CD4-positive, alpha-beta T cell treated with Interferon gamma for 1 hour (primary cell): Measurements from ENCODE around the gene KCNE2.

Source experiments
- DNase-seq: peaks from one replicate; pipeline ENCODE4 v3.0.0-alpha.2; 2020

Gene KCNE2

GRCh38 chr21:34363733-34364132 lies at the start of gene KCNE2:
KCNE2 (plus strand) TSS chr21:34364006; CDS start chr21:34370479, 6,473 bp downstream.
- DNase-seq = no peak

GRCh38 chr21:34319585-34319984 lies 44.2 kb upstream of the KCNE2 start:
- no peak for DNase-seq

DNA sequence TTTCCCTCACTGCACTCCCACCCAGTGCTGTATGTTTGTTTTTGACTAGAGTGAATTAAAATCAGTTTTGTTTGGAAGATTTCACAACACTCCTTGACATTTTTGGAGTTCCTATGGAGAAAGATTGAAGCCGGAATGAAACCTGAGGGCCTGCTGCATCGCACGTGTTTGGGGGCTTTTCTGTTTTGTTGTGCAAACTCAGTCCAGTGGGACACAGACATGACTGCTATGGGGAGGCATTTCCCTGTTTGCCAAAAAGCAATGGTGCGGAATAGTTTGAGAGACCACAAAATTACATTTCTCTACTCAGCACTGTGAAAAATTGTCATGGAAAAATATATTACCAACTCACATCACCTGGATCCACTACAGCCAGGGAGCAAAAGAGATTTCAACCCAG lies 43.8 kb upstream of the KCNE2 start:
- no peak for DNase-seq

- no peak for DNase-seq
These were observed 33.8 kb upstream of the KCNE2 start for GRCh38 chr21:34330055-34330454.

DNA sequence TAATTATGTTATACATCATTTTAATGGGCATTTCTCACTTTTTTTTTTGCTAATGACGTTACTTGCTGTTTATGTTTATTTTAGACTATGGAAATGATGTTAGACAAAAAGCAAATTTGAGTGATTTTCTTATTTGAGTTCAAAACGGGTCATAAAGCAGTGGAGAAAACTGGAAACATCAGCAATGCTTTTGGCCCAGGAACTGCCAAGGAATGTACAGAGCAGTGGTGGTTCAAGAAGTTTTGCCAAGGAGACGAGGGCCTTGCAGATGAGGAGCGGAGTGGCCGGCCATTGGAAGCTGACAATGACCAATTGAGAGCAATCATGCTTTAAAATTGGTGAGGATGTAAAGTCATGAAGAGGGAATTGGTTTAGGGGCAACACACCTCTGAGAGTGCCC lies 32.1 kb upstream of the KCNE2 start:
- DNase-seq = no peak

DNA sequence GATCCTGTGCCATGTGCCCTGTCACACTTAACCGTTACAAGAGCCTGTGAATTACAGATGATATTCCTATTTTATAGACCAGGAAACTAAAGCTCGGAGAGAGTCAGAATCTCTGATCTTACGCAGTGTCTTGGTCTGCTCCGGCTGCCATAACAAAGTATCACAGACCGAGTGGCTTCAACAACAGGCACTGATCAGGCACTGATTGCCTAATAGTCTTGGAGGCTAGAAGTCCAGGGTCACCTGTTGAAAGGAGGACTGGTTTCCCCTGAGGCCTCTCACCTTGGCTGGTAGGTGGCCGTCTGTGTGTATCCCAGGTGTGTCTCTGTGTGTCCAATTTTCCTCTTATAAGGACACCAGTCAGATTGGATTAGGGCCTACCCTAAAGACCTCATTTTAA lies 31.5 kb upstream of the KCNE2 start:
- no peak for DNase-seq

DNA sequence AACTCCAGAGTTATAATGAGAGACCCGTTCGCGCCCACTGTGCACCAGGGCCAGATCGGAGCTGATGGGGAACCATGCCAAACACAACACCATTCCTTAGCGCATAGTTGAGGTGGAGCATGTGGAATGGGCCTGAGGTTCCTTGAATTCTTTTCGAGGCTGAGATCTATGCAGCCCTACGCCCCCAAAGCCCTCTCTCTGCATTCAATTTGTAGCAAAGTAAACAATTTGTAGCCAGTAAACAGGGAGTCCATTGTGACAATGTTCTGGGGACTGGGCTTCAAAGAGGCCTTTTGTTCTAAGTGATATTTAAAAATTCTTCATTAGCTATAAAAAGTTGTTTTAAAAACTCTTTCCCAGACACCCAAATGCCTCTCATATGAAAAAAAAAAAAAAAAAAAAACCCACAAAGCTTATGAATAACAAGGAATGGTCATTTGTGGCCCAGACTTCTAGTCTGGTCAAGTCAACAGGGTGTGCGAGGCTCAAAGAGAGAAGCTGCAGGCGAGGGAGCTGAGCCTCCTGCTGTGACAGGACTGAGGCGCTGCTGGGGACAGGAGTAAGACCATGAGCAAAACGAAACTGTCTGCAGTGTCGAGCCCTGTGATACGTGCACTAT lies 30.6 kb upstream of the KCNE2 start:
- no peak for DNase-seq

DNA sequence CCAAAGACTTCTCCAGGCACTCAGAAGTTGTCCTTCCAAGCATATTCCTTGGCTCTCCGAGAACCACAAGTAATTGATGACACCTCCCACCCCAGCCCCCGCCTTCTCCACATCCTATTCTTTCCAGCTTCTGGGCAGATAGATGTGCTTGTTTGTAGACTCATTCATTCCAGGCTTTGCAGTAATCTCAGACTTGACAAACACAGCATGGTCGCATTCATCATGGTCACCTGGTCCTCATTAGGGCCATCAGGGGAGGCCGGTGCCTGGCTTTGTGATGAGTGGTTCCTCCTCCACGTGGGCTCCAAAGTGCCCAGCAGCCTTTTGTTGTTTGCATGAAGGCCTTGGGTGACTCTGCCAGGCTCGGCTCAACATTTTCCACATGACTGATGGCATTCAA lies 28.5 kb upstream of the KCNE2 start:
- no peak for DNase-seq

DNA sequence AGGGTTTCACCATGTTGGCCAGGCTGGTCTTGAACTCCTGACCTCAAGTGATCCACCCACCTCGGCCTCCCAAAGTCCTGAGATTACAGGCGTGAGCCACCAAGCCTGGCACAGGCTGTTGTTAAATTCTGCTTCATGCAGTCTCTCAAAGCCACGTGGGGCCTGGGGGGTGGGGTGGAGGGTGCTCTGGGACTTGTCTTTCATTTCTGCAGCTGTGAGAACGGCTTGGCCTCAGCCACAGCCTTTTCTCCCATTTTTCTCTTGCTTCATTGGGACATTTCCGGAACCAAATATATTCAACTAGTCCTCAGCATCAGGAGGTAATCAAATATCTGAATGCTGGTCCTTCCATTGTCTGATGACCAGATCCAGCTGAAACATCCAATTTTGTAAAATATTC lies 27.6 kb upstream of the KCNE2 start:
- no peak for DNase-seq

GRCh38 chr21:34336756-34337391 lies 26.9 kb upstream of the KCNE2 start:
- DNase-seq = no peak

- no peak for DNase-seq
These were observed 26.1 kb upstream of the KCNE2 start for GRCh38 chr21:34337741-34338140.

GRCh38 chr21:34338226-34338625 lies 25.6 kb upstream of the KCNE2 start:
- DNase-seq = no peak

- no peak for DNase-seq
These were observed 23.7 kb upstream of the KCNE2 start for GRCh38 chr21:34340061-34340460.

DNA sequence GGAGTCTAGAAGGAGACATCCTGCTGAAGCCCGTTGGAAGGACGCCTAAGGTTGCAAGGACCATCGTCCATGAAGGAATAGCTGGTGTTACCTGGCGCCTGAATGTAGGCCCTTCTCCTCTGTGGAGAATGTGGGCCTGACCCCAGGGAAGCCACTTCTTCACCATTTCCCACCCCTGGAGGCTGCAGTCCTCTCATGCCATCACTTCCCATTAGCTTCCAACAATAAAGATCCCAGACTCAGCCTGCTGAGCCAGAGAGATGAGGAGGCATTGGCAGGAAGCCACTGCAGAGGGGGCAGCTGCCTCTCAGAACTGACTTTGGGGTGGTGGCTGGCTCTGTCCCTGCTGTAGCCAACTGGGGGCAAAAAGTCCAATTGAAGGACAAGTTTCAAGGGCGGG lies 21.3 kb upstream of the KCNE2 start:
- DNase-seq = no peak

DNA sequence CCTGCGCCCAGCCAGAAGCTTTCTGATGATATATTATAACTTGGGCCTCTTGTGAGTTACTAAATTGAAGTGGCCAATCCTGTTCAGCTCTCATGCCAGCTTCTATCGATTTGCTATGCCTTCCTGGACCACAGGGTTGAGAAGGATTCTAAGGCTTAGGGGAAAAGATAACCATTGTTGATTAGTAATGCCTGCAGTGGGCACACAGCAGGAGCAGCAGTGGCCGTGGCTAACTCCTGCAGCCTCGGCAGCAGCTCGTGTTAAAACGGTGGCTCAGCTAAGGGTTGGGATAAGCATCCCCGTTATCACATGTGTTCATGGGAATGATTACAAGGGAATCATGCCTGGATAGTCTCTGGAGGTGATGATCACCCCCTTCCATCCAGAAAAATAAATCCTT lies 20.5 kb upstream of the KCNE2 start:
- DNase-seq = no peak

GRCh38 chr21:34343838-34344381 lies 19.9 kb upstream of the KCNE2 start:
- no peak for DNase-seq

DNA sequence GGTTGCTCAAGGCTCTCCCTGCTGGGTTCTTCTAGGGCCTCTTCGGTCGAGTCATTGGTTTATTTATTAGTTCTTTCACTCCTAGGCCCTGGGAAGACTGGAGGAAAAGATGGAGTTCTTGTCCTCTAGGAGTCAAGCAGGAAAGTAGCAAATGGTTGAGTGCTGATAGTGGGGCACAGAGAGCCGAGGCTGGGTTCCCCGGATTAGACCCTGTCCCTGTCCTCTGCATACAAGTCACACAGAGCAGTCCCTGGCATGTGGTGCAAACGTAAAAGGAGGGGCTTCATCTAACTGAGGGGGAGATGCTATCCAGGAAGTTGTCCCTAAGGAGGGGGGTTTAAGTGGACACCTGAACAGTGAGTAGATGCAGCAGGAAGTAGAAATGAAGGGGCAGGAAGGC lies 19.2 kb upstream of the KCNE2 start:
- no peak for DNase-seq

GRCh38 chr21:34345091-34345871 lies 18.5 kb upstream of the KCNE2 start:
- DNase-seq = no peak

DNA sequence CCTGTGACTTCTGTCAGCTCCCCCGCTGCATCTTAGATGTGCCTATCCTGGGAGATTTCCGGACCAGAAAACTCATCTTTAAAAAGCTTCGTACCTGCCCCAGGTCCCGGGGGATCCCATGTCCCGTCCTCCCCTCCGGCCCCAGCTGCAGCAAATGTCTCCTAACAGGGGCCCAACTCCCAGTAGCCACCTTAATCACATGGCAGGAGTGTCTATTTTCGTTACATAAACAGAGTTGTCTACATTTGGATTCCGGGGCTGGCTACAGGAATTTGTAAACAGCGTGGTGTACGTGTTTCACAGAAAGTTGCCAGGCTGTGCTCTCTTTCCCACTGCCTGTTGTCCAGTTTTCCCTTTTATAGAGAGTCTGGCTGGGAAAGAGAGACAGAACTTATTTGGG lies 17.9 kb upstream of the KCNE2 start:
- DNase-seq = no peak

- DNase-seq = no peak
These were observed 14.8 kb upstream of the KCNE2 start for GRCh38 chr21:34348890-34349519.

DNA sequence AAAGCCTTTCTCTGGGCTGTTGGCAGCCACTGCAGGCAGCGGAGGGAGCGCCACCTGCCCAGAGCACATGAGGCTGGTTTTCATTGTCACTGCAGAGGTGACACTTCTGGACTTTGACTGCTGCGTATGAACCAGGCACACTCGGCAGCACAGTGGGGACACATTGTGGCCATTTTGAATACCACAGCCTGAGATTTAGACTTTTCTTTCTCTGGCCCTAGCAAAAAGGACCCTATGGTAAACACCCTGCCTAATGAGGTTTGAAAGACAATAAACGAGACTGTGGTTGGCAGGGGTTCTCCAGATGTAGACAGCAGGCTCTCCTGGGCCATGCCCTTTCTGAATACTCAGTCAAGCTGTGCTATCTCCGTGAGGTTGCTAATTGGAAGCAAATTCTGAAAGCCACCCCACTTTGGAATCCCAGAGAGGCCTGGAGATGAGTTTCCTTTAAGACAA lies 12.0 kb upstream of the KCNE2 start:
- no peak for DNase-seq

- no peak for DNase-seq
These were observed 11.2 kb upstream of the KCNE2 start for GRCh38 chr21:34352556-34352955.

DNA sequence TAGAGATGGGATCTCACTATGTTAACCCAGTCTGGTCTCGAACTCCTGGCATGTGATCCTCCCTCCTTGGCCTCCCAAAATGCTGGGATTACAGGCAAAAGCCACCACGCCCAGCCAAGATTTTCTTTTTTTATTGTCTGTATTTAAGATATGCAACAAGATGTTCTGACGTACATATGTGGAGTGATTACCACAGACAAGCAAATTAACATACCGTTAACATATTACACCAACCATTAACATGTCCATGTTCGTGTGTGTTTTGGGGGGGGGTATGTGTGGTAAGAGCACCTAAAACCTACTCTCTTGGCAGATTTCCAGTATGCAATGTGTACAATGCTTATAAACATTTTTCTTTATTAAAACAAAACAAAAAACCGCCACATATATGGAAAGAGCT lies 10.6 kb upstream of the KCNE2 start:
- DNase-seq = no peak
